HEK293 (cell line): ENCODE data around the gene LYRM1.

Source experiments
- CTCF ChIA-PET: fragments of 350-600 bp; formaldehyde crosslinking; extraction: SDS; loops from one replicate; lab custom pipeline; 2021; ENCODE audit warnings: antibody characterized with exemption; lab: Yijun Ruan, JAX
- POLR2A ChIA-PET: fragments of 300-600 bp; formaldehyde crosslinking; extraction: SDS; loops from one replicate; lab custom pipeline; 2020; ENCODE audit warnings: antibody characterized with exemption, inconsistent platforms; lab: Yijun Ruan, JAX
- H3K27ac ChIP-seq: fragments of 200-500 bp; sonication (Bioruptor generic); 2 replicates; pipeline ENCODE4 v1.5.1; 2014; ENCODE audit warnings: low read depth, low read length, control low read depth, inconsistent platforms; ENCODE audit errors: extremely low read depth
- H3K36me3 ChIP-seq, 2 experiments: fragments of 200-500 bp in 1 of 2; sonication (Bioruptor generic) in 1 of 2; 1 replicate in 1 of 2; 2 replicates in 1 of 2; pipeline ENCODE4 v1.5.1; 2014 to 2017; ENCODE audit warnings: inconsistent platforms in 2 of 2, low read length in 2 of 2; ENCODE audit not compliant: control insufficient read depth in 2 of 2, insufficient read depth in 1 of 2
- H3K4me1 ChIP-seq: fragments of 200-500 bp; sonication (Bioruptor generic); 2 replicates; pipeline ENCODE4 v1.5.1; 2014; ENCODE audit warnings: mild to moderate bottlenecking, low read length, inconsistent platforms; ENCODE audit not compliant: control insufficient read depth, insufficient read depth
- H3K4me3 ChIP-seq: 2 replicates; pipeline ENCODE4 v1.5.1; 2011; ENCODE audit warnings: low read depth, mild to moderate bottlenecking, control low read depth, low read length, moderate library complexity
- H3K9me3 ChIP-seq: fragments of 200-500 bp; sonication (Bioruptor generic); 2 replicates; pipeline ENCODE4 v1.5.1; 2014; ENCODE audit warnings: low read depth, low read length, inconsistent platforms; ENCODE audit not compliant: control insufficient read depth, insufficient read depth
- GLI2 ChIP-seq: fragments of 450-650 bp; formaldehyde crosslinking; IDR thresholded peaks from 2 replicates; pipeline ENCODE4; 2017; ENCODE audit warnings: missing biosample characterization, missing genetic modification characterization, low read depth, borderline replicate concordance
- OSR2 ChIP-seq: fragments of 450-650 bp; formaldehyde crosslinking; IDR thresholded peaks from 2 replicates; pipeline ENCODE4 v1.5.1; 2016; ENCODE audit warnings: missing biosample characterization, missing genetic modification characterization
- PRDM10 ChIP-seq: fragments of 450-650 bp; formaldehyde crosslinking; IDR thresholded peaks from 2 replicates; pipeline ENCODE4 v1.5.1; 2016; ENCODE audit warnings: missing biosample characterization, missing genetic modification characterization
- TSHZ1 ChIP-seq: fragments of 450-650 bp; formaldehyde crosslinking; IDR thresholded peaks from 2 replicates; pipeline ENCODE4 v1.5.1; 2016; ENCODE audit warnings: missing biosample characterization, missing genetic modification characterization, borderline replicate concordance
- ZBTB48 ChIP-seq: fragments of 450-650 bp; formaldehyde crosslinking; IDR thresholded peaks from 2 replicates; pipeline ENCODE4 v1.5.1; 2016; ENCODE audit warnings: missing biosample characterization, missing genetic modification characterization
- ZBTB8A ChIP-seq: fragments of 450-650 bp; formaldehyde crosslinking; IDR thresholded peaks from 2 replicates; pipeline ENCODE4 v1.5.1; 2016; ENCODE audit warnings: missing biosample characterization, missing genetic modification characterization
- ZNF10 ChIP-seq: fragments of 450-650 bp; formaldehyde crosslinking; IDR thresholded peaks from 2 replicates; pipeline ENCODE4 v1.5.1; 2017; ENCODE audit warnings: missing biosample characterization, missing genetic modification characterization
- ZNF37A ChIP-seq: fragments of 450-650 bp; IDR thresholded peaks from 2 replicates; pipeline ENCODE4 v1.5.1; 2018; ENCODE audit warnings: missing biosample characterization, missing genetic modification characterization
- ZNF398 ChIP-seq: fragments of 450-650 bp; formaldehyde crosslinking; IDR thresholded peaks from 2 replicates; pipeline ENCODE4 v1.5.1; 2017; ENCODE audit warnings: missing biosample characterization, missing genetic modification characterization
- ZNF404 ChIP-seq: fragments of 450-650 bp; formaldehyde crosslinking; IDR thresholded peaks from 2 replicates; pipeline ENCODE4 v1.5.1; 2017; ENCODE audit warnings: missing biosample characterization, missing genetic modification characterization
- ZNF530 ChIP-seq: fragments of 450-650 bp; formaldehyde crosslinking; IDR thresholded peaks from 2 replicates; pipeline ENCODE4 v1.5.1; 2016; ENCODE audit warnings: low read depth, missing biosample characterization, missing genetic modification characterization
- ZNF549 ChIP-seq: fragments of 450-650 bp; IDR thresholded peaks from 2 replicates; pipeline ENCODE4 v1.5.1; 2018; ENCODE audit warnings: missing biosample characterization, missing genetic modification characterization, mild to moderate bottlenecking, inconsistent platforms, moderate library complexity
- ZNF626 ChIP-seq: fragments of 450-650 bp; sonication (Bioruptor Pico); formaldehyde crosslinking; IDR thresholded peaks from 2 replicates; pipeline ENCODE4 v1.5.1; 2018; ENCODE audit warnings: missing biosample characterization, missing genetic modification characterization, inconsistent platforms
- TF ChIP-seq, protein P1 (sequence below): fragments of 450-650 bp; formaldehyde crosslinking; IDR thresholded peaks from 2 replicates; pipeline ENCODE4; 2016; ENCODE audit warnings: missing biosample characterization, missing genetic modification characterization
- TF ChIP-seq, protein P2 (sequence below): fragments of 450-650 bp; formaldehyde crosslinking; conservative IDR thresholded peaks from 2 replicates; pipeline ENCODE4 v1.5.1; 2016; ENCODE audit warnings: low read depth, missing biosample characterization, missing genetic modification characterization
- TF ChIP-seq, protein P3 (sequence below): fragments of 450-650 bp; formaldehyde crosslinking; IDR thresholded peaks from 2 replicates; pipeline ENCODE4 v1.5.1; 2017; ENCODE audit warnings: missing biosample characterization, missing genetic modification characterization

LYRM1 gene

GRCh38 chr16:20853143-20853542, 47.4 kb upstream of the LYRM1 start:
- CTCF ChIA-PET: interaction anchor here (0.7 to 1.3 kb wide), 3 partner anchors 9 to 148 kb away, joined by 3 read pairs; no protein-coding TSS in a partner anchor
- H3K27ac ChIP-seq: no peak overlapping the region
- POLR2A ChIA-PET: no interaction called here
- H3K36me3 ChIP-seq: peaks cover 0 to 60% of the 10 kb centered on the region in 2 experiments; a peak in 1 of 3 replicates
- no peaks in the 10 kb centered on the region for H3K9me3 ChIP-seq
- no peak overlapping the region for H3K4me3 ChIP-seq
- TF ChIP-seq ZNF398 (tag by site-specific recombination): no peak
- TF ChIP-seq ZNF10 (tag by site-specific recombination): no peak
- H3K4me1 ChIP-seq: no peaks in the 10 kb centered on the region

- Histone ChIP-seq H3K9me3 (no peaks in the 10 kb centered on the region), H3K27ac (no peak overlapping the region), H3K4me1 (no peaks in the 10 kb centered on the region), H3K36me3 (peaks cover 0 to 50% of the 10 kb centered on the region in 2 experiments; a peak in 1 of 3 replicates), H3K4me3 (no peak overlapping the region)
- POLR2A ChIA-PET: interaction anchor here (0.8 kb wide), 1 partner anchor 46 kb away, joined by 3 read pairs; the partner anchor contains the start of genes DCUN1D3 and LYRM1
- CTCF ChIA-PET: interaction anchor here (0.7 to 2.8 kb wide), 3 partner anchors 11 to 147 kb away, joined by 3 to 7 read pairs (median 3); no protein-coding TSS in a partner anchor
- TF ChIP-seq, protein P1, sequence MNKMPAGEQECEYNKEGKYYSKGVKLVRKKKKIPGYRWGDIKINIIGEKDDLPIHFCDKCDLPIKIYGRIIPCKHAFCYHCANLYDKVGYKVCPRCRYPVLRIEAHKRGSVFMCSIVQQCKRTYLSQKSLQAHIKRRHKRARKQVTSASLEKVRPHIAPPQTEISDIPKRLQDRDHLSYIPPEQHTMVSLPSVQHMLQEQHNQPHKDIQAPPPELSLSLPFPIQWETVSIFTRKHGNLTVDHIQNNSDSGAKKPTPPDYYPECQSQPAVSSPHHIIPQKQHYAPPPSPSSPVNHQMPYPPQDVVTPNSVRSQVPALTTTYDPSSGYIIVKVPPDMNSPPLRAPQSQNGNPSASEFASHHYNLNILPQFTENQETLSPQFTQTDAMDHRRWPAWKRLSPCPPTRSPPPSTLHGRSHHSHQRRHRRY (tag by site-specific recombination): no peak
- TF ChIP-seq, protein P2, sequence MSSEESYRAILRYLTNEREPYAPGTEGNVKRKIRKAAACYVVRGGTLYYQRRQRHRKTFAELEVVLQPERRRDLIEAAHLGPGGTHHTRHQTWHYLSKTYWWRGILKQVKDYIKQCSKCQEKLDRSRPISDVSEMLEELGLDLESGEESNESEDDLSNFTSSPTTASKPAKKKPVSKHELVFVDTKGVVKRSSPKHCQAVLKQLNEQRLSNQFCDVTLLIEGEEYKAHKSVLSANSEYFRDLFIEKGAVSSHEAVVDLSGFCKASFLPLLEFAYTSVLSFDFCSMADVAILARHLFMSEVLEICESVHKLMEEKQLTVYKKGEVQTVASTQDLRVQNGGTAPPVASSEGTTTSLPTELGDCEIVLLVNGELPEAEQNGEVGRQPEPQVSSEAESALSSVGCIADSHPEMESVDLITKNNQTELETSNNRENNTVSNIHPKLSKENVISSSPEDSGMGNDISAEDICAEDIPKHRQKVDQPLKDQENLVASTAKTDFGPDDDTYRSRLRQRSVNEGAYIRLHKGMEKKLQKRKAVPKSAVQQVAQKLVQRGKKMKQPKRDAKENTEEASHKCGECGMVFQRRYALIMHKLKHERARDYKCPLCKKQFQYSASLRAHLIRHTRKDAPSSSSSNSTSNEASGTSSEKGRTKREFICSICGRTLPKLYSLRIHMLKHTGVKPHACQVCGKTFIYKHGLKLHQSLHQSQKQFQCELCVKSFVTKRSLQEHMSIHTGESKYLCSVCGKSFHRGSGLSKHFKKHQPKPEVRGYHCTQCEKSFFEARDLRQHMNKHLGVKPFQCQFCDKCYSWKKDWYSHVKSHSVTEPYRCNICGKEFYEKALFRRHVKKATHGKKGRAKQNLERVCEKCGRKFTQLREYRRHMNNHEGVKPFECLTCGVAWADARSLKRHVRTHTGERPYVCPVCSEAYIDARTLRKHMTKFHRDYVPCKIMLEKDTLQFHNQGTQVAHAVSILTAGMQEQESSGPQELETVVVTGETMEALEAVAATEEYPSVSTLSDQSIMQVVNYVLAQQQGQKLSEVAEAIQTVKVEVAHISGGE: no peak
- TF ChIP-seq ZBTB48 (tag by site-specific recombination): no peak
- no peak for TF ChIP-seq PRDM10 (tag by site-specific recombination)
- no peak for TF ChIP-seq ZNF37A (tag by site-specific recombination)
- no peak for TF ChIP-seq ZNF549 (tag by site-specific recombination)
- TF ChIP-seq OSR2 (tag by site-specific recombination): no peak
- no peak for TF ChIP-seq TSHZ1 (tag by site-specific recombination)
- TF ChIP-seq, protein P3, sequence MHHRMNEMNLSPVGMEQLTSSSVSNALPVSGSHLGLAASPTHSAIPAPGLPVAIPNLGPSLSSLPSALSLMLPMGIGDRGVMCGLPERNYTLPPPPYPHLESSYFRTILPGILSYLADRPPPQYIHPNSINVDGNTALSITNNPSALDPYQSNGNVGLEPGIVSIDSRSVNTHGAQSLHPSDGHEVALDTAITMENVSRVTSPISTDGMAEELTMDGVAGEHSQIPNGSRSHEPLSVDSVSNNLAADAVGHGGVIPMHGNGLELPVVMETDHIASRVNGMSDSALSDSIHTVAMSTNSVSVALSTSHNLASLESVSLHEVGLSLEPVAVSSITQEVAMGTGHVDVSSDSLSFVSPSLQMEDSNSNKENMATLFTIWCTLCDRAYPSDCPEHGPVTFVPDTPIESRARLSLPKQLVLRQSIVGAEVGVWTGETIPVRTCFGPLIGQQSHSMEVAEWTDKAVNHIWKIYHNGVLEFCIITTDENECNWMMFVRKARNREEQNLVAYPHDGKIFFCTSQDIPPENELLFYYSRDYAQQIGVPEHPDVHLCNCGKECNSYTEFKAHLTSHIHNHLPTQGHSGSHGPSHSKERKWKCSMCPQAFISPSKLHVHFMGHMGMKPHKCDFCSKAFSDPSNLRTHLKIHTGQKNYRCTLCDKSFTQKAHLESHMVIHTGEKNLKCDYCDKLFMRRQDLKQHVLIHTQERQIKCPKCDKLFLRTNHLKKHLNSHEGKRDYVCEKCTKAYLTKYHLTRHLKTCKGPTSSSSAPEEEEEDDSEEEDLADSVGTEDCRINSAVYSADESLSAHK (tag by site-specific recombination): no peak
- TF ChIP-seq ZNF404 (tag by site-specific recombination): no peak
- no peak for TF ChIP-seq ZNF530 (tag by site-specific recombination)
- TF ChIP-seq GLI2: no peak
- TF ChIP-seq ZBTB8A: no peak
- TF ChIP-seq ZNF626: no peak
Measured at GRCh38 chr16:20853981-20854620, 46.5 kb upstream of the LYRM1 start.
